Measurements from ENCODE around the gene ARHGAP4. TPM values are rescaled to one million over a fixed set of nuclear protein-coding genes. Genes with fewer than 3 reads are reported as not detected.

ARHGAP4 gene
- total and polyA plus RNA-seq, 10 donors = 176 to 713 (median 269) TPM

DNA sequence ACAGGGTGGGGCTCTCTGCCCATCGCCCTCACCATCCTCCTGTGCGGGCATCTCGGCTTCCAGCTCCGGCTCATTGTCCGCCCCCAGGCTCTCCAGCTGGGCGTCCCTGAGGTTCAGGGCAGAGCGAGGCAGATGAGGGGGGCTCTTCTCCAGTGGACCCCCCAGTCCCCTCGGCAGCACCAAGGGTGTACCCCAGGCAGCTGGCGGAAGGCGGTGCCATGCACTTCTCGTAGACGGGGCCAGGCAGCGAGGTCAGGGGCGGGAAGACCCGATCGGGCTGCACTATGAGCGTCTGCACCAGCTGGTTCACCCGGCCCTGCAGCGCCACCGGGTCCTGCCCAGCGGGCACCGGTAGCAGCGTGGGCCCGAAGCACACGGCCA is 16.1 kb downstream of the ARHGAP4 start:
- intact Hi-C loops (cut with DNase I; ENCODE audit: low total_unique reads) = no loop called here
- Histone ChIP-seq H3K27me3 (replicated peaks in 1 of 7) (peaks cover 0 to 24% (median 0%) of the 10 kb centered on the region in 7 donors), H3K9me3 (no peaks in the 10 kb centered on the region), H3K27ac (no peak overlapping the region), H3K36me3 (peaks cover 0 to 83% (median 35%) of the 10 kb centered on the region in 6 donors), H3K4me1 (peaks cover 0 to 19% (median 5%) of the 10 kb centered on the region in 6 donors), H3K4me3 (no peak overlapping the region)
- TF ChIP-seq POLR2A (IDR thresholded peaks at IDR 0.05) (no peak), POLR2AphosphoS5 (IDR thresholded peaks at IDR 0.05) (no peak)
- TF ChIP-seq, protein P1, sequence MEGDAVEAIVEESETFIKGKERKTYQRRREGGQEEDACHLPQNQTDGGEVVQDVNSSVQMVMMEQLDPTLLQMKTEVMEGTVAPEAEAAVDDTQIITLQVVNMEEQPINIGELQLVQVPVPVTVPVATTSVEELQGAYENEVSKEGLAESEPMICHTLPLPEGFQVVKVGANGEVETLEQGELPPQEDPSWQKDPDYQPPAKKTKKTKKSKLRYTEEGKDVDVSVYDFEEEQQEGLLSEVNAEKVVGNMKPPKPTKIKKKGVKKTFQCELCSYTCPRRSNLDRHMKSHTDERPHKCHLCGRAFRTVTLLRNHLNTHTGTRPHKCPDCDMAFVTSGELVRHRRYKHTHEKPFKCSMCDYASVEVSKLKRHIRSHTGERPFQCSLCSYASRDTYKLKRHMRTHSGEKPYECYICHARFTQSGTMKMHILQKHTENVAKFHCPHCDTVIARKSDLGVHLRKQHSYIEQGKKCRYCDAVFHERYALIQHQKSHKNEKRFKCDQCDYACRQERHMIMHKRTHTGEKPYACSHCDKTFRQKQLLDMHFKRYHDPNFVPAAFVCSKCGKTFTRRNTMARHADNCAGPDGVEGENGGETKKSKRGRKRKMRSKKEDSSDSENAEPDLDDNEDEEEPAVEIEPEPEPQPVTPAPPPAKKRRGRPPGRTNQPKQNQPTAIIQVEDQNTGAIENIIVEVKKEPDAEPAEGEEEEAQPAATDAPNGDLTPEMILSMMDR (IDR thresholded peaks at IDR 0.05 in 8 of 11, conservative IDR thresholded peaks at IDR 0.05 in 3 of 11) = no peak
- DNase-seq = no peak
- 93 to 100% (median 96%) methylated on average over 2 to 25 of the region's 25 CpGs for WGBS, 5 donors

DNA sequence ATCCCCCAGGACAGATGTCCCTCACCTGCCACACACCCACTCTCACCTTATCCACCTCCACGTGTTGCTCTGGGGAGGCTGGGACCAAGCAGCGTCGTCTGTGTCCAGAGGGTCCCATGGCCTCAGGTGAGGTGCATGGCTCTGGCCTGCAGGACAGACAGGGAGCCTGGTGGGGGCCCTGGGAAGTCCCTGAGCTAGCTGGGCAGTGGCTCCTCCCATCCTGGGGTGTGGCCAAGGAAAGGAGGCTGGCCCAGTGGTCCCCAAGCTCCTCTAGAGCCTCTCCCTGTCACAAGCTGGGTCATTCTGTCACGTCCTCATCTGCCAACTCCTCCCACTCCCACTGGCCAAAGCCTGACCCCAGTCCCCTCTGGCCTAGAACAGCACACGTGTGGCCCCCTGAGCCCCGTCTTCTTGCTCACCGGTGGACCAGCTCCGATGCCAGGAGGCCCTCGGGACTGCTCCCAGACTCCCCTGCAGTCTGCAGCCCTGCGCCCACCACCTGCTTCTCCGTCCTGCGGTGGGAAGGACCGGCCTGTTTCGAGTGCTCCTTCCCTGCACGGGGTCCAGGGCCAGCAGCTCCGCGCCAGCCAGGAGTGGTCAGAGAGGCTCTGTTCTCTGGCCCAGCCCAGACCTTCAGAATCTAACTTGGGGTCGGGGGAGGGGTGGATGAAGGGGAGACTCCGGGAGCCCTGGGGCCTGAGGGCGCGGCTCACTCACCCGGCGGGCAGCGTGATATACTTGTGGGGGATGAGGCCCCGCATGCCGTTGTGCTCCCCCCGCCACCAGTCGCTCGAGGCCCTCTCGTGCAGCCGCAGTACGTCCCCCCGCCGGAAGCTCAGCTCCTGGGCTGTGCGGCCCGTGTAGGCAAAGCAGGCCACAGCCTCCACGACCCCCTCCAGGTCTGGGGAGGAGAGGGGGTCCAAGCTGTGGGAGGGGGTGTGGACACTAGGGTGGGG is 16.8 kb downstream of the ARHGAP4 start:
- Histone ChIP-seq H3K9me3 (no peaks in the 10 kb centered on the region), H3K4me1 (peaks cover under 1 to 26% (median 12%) of the 10 kb centered on the region in 6 donors), H3K27me3 (replicated peaks in 1 of 7) (peaks cover 0 to 24% (median 0%) of the 10 kb centered on the region in 7 donors), H3K4me3 (no peak overlapping the region), H3K27ac (peak overlapping the region in 1 of 8 donors; percentile 15), H3K36me3 (peaks cover 0 to 76% (median 35%) of the 10 kb centered on the region in 6 donors)
- intact Hi-C loops (cut with DNase I; ENCODE audit: low total_unique reads) = no loop called here
- peak in 1 of 3 donors; percentile 26 for TF ChIP-seq POLR2AphosphoS5 (IDR thresholded peaks at IDR 0.05)
- TF ChIP-seq POLR2A (IDR thresholded peaks at IDR 0.05) = no peak
- TF ChIP-seq, protein P1 (IDR thresholded peaks at IDR 0.05 in 8 of 11, conservative IDR thresholded peaks at IDR 0.05 in 3 of 11) = no peak
- WGBS, 5 donors = 73 to 87% (median 85%) methylated on average over 19 to 37 of the region's 37 CpGs; no CpG with 5 or more reads in 1 of the 5 donors
- peak; percentile 76 for DNase-seq

DNA sequence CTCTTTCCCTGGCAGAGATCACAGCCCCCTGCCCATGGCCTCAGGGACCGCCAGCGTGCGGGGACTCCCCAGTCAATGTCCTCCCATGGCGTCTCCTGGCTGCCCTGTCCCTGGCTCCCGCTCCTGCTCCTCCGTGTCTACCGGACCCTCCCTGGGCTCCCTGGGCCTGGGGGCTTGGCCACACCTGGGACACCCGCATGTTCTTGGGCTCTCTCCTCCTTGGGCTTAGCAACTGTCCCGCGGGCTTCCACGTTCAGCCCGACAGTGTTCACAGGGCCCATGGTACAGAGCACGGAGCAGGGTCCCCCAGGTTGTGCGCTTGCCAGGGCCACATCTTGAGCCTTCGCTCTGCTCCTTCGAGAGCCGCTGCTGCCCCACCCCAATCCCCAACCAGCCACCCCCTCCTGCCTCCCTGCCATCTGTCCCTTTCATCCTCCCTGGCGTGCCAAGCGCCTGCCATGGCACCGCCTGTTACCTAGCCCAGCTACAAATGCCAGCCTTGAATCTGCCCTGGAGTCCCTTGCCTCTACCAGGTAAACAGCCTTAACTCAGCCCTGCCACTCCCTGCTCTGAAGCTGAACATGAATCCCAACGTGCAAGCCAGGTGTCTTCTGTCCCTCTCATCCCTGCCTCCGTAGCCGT is 17.7 kb downstream of the ARHGAP4 start:
- H3K9me3 ChIP-seq = no peaks in the 10 kb centered on the region
- peaks cover 6 to 36% (median 20%) of the 10 kb centered on the region in 6 donors for H3K4me1 ChIP-seq
- H3K36me3 ChIP-seq = peaks cover 0 to 66% (median 29%) of the 10 kb centered on the region in 6 donors
- intact Hi-C loops (cut with DNase I; ENCODE audit: low total_unique reads) = no loop called here
- no peak for DNase-seq
- H3K27ac ChIP-seq = no peak overlapping the region
- peaks cover 0 to 22% (median 0%) of the 10 kb centered on the region in 7 donors for H3K27me3 ChIP-seq (replicated peaks in 1 of 7)
- 89 to 98% (median 92%) methylated on average over 6 to 23 of the region's 23 CpGs for WGBS, 5 donors
- H3K4me3 ChIP-seq = no peak overlapping the region
- peak in 1 of 3 donors; percentile 2 for TF ChIP-seq POLR2AphosphoS5 (IDR thresholded peaks at IDR 0.05)
- TF ChIP-seq, protein P1 (IDR thresholded peaks at IDR 0.05 in 8 of 11, conservative IDR thresholded peaks at IDR 0.05 in 3 of 11) = no peak
